DOHH2 (cell line): ENCODE measurements around the gene PSAP.

Source experiments
- H3F3A ChIP-seq: fragments of 200-600 bp; sonication (generic), shearing (Covaris generic); 2 replicates; pipeline ENCODE4 v1.6.0; 2016; ENCODE audit warnings: antibody characterized with exemption, mild to moderate bottlenecking; ENCODE audit not compliant: control insufficient read depth, insufficient read depth
- H3K27ac ChIP-seq: fragments of 200-600 bp; sonication (generic); 2 replicates; pipeline ENCODE4 v1.5.1; 2014; ENCODE audit warnings: low read depth, mild to moderate bottlenecking, low read length, moderate library complexity
- H3K27me3 ChIP-seq: fragments of 200-600 bp; sonication (generic); 2 replicates; pipeline ENCODE4 v1.6.1; 2014; ENCODE audit warnings: mild to moderate bottlenecking, low read length, mixed read lengths; ENCODE audit not compliant: control insufficient read depth
- H3K36me3 ChIP-seq: fragments of 200-600 bp; sonication (generic); 2 replicates; pipeline ENCODE4 v1.6.1; 2014; ENCODE audit warnings: mild to moderate bottlenecking, low read length, moderate library complexity, mixed read lengths; ENCODE audit not compliant: control insufficient read depth
- H3K4me1 ChIP-seq: fragments of 200-600 bp; sonication (generic); 2 replicates; pipeline ENCODE4 v1.6.1; 2014; ENCODE audit warnings: mild to moderate bottlenecking, low read length, mixed read lengths; ENCODE audit not compliant: control insufficient read depth
- H3K4me2 ChIP-seq: fragments of 200-600 bp; sonication (generic); 2 replicates; pipeline ENCODE4 v1.6.0; 2014; ENCODE audit warnings: mild to moderate bottlenecking, low read length, moderate library complexity
- H3K4me3 ChIP-seq: fragments of 200-600 bp; sonication (generic); 2 replicates; pipeline ENCODE4 v1.5.1; 2014; ENCODE audit warnings: mild to moderate bottlenecking, low read length, mixed read lengths
- H3K79me2 ChIP-seq: fragments of 200-600 bp; sonication (generic); 2 replicates; pipeline ENCODE4 v1.6.1; 2014; ENCODE audit warnings: mild to moderate bottlenecking, low read length, mixed read lengths; ENCODE audit not compliant: control insufficient read depth
- H3K9me2 ChIP-seq: fragments of 200-600 bp; sonication (generic); replicated peaks from 2 replicates; pipeline ENCODE4 v1.6.1; 2014; ENCODE audit warnings: mild to moderate bottlenecking, low read length, mixed read lengths; ENCODE audit not compliant: control insufficient read depth
- H3K9me3 ChIP-seq: fragments of 200-600 bp; sonication (generic); 2 replicates; pipeline ENCODE4 v1.6.1; 2014; ENCODE audit warnings: antibody characterized with exemption, low read length, mixed read lengths; ENCODE audit not compliant: control insufficient read depth, insufficient read depth
- H4K20me1 ChIP-seq: fragments of 200-600 bp; sonication (generic); 2 replicates; pipeline ENCODE4 v1.6.0; 2014; ENCODE audit warnings: low read depth, mild to moderate bottlenecking, antibody characterized with exemption, low read length, moderate library complexity; ENCODE audit not compliant: control insufficient read depth, insufficient read depth
- EZH2phosphoT487 ChIP-seq: fragments of 200-600 bp; sonication (generic); IDR thresholded peaks from 2 replicates; pipeline ENCODE4 v1.6.1; 2017; ENCODE audit warnings: borderline replicate concordance, mild to moderate bottlenecking, antibody characterized with exemption, low read length, moderate library complexity, mixed read lengths
- TF ChIP-seq, protein P1 (sequence below): fragments of 200-600 bp; sonication (generic); IDR thresholded peaks from one replicate; pipeline ENCODE4 v1.5.1; 2014; ENCODE audit warnings: antibody characterized with exemption, mild to moderate bottlenecking, low read depth, low read length; ENCODE audit not compliant: poor library complexity, severe bottlenecking

The PSAP gene

DNA sequence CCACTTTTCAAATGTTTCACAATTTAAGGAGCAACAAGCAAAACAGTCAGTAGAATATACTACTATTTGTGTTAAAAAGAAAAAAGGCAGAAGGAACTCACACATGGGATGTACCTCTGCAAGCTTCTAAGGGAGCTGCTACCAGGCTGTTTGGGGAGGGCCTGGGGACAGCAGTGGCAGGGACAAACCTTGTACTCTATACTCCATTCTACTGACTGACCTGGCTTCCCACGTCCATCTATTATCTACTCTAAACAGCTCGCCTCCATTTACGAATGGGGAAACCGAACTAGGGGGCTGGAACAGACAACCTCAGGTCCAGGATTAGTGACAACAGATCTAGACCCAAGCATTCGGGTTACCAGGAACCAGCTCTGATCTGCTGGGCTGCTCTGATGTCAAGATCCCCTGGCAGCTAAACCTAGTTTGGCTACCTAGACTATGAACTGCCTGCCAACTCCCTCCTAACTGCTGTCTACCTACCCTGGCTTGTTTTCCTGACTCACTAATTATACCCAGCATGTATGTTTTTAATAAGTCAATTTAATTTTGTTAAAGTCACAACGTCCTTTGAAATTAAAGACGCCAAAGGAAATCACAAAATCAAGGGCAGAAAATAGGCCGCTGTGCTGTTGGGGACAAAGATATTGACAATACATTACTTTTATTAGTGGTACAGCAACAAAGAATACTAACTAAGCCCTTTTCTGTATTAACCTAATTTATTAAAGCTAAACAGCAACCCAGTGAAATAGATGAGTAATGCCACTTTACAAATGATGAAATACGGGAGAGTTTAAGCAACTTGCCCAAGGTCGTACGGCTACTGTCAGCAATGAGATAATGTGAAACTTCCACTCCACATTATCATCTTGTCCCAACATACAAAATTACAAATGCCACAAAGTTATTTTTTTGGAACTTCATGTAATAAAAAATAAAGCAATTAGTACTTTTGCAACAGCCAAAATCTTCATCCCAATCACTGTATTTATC lies 5.3 kb downstream of the PSAP start:
- H3K27me3 ChIP-seq = no peaks in the 10 kb centered on the region
- TF ChIP-seq, protein P1, sequence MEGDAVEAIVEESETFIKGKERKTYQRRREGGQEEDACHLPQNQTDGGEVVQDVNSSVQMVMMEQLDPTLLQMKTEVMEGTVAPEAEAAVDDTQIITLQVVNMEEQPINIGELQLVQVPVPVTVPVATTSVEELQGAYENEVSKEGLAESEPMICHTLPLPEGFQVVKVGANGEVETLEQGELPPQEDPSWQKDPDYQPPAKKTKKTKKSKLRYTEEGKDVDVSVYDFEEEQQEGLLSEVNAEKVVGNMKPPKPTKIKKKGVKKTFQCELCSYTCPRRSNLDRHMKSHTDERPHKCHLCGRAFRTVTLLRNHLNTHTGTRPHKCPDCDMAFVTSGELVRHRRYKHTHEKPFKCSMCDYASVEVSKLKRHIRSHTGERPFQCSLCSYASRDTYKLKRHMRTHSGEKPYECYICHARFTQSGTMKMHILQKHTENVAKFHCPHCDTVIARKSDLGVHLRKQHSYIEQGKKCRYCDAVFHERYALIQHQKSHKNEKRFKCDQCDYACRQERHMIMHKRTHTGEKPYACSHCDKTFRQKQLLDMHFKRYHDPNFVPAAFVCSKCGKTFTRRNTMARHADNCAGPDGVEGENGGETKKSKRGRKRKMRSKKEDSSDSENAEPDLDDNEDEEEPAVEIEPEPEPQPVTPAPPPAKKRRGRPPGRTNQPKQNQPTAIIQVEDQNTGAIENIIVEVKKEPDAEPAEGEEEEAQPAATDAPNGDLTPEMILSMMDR = no peak
- TF ChIP-seq EZH2phosphoT487 = no peak
- H4K20me1 ChIP-seq = peaks cover 16% of the 10 kb centered on the region
- no peak overlapping the region for H3K4me3 ChIP-seq
- H3F3A ChIP-seq = no peaks in the 10 kb centered on the region
- no peaks in the 10 kb centered on the region for H3K36me3 ChIP-seq
- no peak overlapping the region for H3K27ac ChIP-seq
- no peak overlapping the region for H3K4me2 ChIP-seq
- peaks cover 10% of the 10 kb centered on the region for H3K4me1 ChIP-seq
- no peaks in the 10 kb centered on the region for H3K9me2 ChIP-seq
- H3K79me2 ChIP-seq = peaks cover 68% of the 10 kb centered on the region
- no peaks in the 10 kb centered on the region for H3K9me3 ChIP-seq

DNA sequence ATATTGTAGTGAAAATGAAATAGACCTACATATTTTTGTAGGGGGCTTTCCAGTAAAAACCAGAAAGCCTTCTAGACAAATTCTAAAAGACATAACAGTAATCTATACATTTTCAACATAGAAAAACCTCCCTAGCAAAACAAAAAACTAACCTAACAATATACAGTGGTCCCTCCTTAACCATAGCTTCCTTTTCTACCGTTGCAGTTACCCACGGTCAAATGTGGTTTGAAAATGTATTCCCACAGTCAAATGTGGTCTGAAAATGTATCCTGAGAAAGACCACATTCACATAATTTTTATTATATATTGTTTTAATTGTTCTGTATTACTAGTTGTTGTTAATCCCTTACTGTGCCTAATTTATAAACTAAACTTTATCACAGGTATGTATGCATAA lies 6.4 kb downstream of the PSAP start:
- no peak overlapping the region for H3K4me2 ChIP-seq
- peaks cover 24% of the 10 kb centered on the region for H4K20me1 ChIP-seq
- TF ChIP-seq EZH2phosphoT487 = no peak
- TF ChIP-seq, protein P1 = no peak
- H3K36me3 ChIP-seq = no peaks in the 10 kb centered on the region
- no peak overlapping the region for H3K4me3 ChIP-seq
- H3K9me3 ChIP-seq = no peaks in the 10 kb centered on the region
- H3K27ac ChIP-seq = no peak overlapping the region
- peaks cover 67% of the 10 kb centered on the region for H3K79me2 ChIP-seq
- H3K27me3 ChIP-seq = no peaks in the 10 kb centered on the region
- H3K4me1 ChIP-seq = peaks cover 2% of the 10 kb centered on the region; the same call in 1 of the 2 replicates
- no peaks in the 10 kb centered on the region for H3K9me2 ChIP-seq
- H3F3A ChIP-seq = no peaks in the 10 kb centered on the region

GRCh38 chr10:71844084-71844483 lies 7.0 kb downstream of the PSAP start:
- Histone ChIP-seq H4K20me1 (peaks cover 24% of the 10 kb centered on the region), H3K36me3 (no peaks in the 10 kb centered on the region), H3K27ac (no peak overlapping the region), H3K4me2 (no peak overlapping the region), H3K79me2 (peaks cover 61% of the 10 kb centered on the region), H3K9me3 (no peaks in the 10 kb centered on the region), H3K27me3 (no peaks in the 10 kb centered on the region), H3K4me3 (no peak overlapping the region), H3K4me1 (no peaks in the 10 kb centered on the region), H3F3A (no peaks in the 10 kb centered on the region), H3K9me2 (no peaks in the 10 kb centered on the region)
- TF ChIP-seq, protein P1 = no peak
- no peak for TF ChIP-seq EZH2phosphoT487
